HT-29 (cell line): ENCODE measurements around the gene GMPPB. TPM values are rescaled to one million over a fixed set of nuclear protein-coding genes. Genes with fewer than 3 reads are reported as not detected.
"Not testable (repeated sequence)": the region's sequence is repeated elsewhere in the genome, so short reads cannot be mapped to it uniquely, and the experiment has no call there.

Source experiments
- DNase-seq: peaks from one replicate; pipeline ENCODE4 v3.0.0-alpha.2; 2015; ENCODE audit warnings: low spot score
- total RNA-seq: library from RNA; depleted of rRNA; stranded (reverse); fragments of >200 nt; shearing (Covaris generic); gene quantifications from 2 replicates; pipeline ENCODE4 v1.2.3, GENCODE V29; 2014

Gene GMPPB
- total RNA-seq, 1 experiment from 2014 or later, result 40.0 TPM

- DNase-seq, result not testable (repeated sequence)
Measured at GRCh38 chr3:49694409-49695070, 29.2 kb downstream of the GMPPB start.

- not testable (repeated sequence) for DNase-seq
Measured at GRCh38 chr3:49691481-49691880, 32.3 kb downstream of the GMPPB start.

- not testable (repeated sequence) for DNase-seq
Measured at GRCh38 chr3:49690856-49691255, 32.9 kb downstream of the GMPPB start.

GRCh38 chr3:49689908-49690624 lies 33.7 kb downstream of the GMPPB start:
- not testable (repeated sequence) for DNase-seq

- peak; percentile 78 for DNase-seq
Measured at GRCh38 chr3:49689046-49689907, 34.5 kb downstream of the GMPPB start, which contains the start of the genes MST1 and RNF123. Gene MST1, minus strand, starts transcription at chr3:49689474. Its CDS starts 783 bp downstream, at chr3:49688691. Gene RNF123, plus strand, starts transcription at chr3:49689557. Its CDS starts 1,609 bp downstream, at chr3:49691166.

- not testable (repeated sequence) for DNase-seq
Measured at GRCh38 chr3:49688338-49689045, 35.3 kb downstream of the GMPPB start.

GRCh38 chr3:49687424-49687795 lies 36.3 kb downstream of the GMPPB start:
- not testable (repeated sequence) for DNase-seq

- DNase-seq, result peak; percentile 30
Measured at GRCh38 chr3:49686769-49687423, 36.9 kb downstream of the GMPPB start.

- not testable (repeated sequence) for DNase-seq
Measured at GRCh38 chr3:49686346-49686745, 37.4 kb downstream of the GMPPB start.

- not testable (repeated sequence) for DNase-seq
Measured at GRCh38 chr3:49685846-49686245, 37.9 kb downstream of the GMPPB start.

GRCh38 chr3:49685103-49685502 lies 38.6 kb downstream of the GMPPB start:
- not testable (repeated sequence) for DNase-seq

GRCh38 chr3:49684453-49684852 lies 39.3 kb downstream of the GMPPB start:
- not testable (repeated sequence) for DNase-seq

- no peak for DNase-seq
Measured at GRCh38 chr3:49683162-49683561, 40.6 kb downstream of the GMPPB start.

- DNase-seq, result no peak
Measured at GRCh38 chr3:49681543-49681942, 42.2 kb downstream of the GMPPB start.

GRCh38 chr3:49681232-49681522 lies 42.6 kb downstream of the GMPPB start:
- DNase-seq, result no peak

GRCh38 chr3:49680493-49681231 lies 43.1 kb downstream of the GMPPB start:
- no peak for DNase-seq

- DNase-seq, result no peak
Measured at GRCh38 chr3:49675912-49676311, 47.8 kb downstream of the GMPPB start.

- no peak for DNase-seq
Measured at GRCh38 chr3:49674497-49674983, 49.2 kb downstream of the GMPPB start.

GRCh38 chr3:49673715-49674496 lies 49.8 kb downstream of the GMPPB start, which contains the start of gene APEH:
Gene APEH, plus strand, starts transcription at chr3:49674351. Its CDS starts 51 bp downstream, at chr3:49674402.
- peak; percentile 96 for DNase-seq
